NCI-H748 (cell line): Measurements from ENCODE around the gene SRI.
"Not testable (repeated sequence)": the region's sequence is repeated elsewhere in the genome, so short reads cannot be mapped to it uniquely, and the experiment has no call there.

ENCODE experiments used
- DNase-seq: peaks from one replicate; lab custom pipeline; 2025; ENCODE audit not compliant: unreplicated experiment; lab: John Stamatoyannopoulos, UW

Gene SRI

DNA sequence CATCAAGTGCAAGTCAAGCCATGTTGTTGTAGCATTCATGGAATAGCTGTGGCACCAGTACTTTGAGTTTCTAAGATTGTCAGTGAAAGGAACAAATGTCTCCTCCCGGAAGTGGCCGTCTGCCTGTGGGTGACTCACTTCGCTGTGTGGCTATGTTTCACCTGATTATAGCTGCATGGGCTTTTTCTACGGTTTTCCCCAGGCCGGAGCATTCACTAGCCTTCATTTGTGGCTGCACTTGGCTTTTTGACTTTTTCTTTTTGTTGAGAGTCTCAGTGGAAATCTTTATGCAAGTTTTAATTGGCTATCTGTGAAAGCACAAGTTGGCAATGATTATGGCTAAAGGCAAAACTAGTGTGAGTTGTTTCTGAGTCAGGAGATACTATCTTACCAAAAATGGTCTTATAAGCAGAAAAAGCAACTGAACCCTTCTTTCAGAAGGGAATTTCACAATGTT, 35.0 kb downstream of the SRI start:
- DNase-seq = no peak

- no peak for DNase-seq
These were observed 36.8 kb downstream of the SRI start for GRCh38 chr7:88183051-88183450.

DNA sequence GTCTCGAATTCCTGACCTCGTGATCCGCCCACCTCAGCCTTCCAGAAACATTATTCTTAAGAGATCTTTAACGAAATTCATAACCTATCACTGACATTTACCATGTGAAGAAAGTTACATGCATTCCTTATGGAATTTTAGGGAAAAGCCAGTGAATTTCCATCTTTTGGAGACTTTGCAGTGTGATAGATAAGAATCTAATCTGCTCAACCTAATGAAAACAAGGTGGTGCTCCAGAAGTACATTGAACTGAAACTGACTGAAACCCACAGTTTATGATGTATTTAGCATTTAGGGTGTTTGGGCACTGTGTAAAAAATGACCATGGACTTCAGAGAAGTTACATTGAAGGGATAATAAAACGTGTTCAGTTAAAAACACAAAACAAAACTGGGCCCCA, 43.6 kb downstream of the SRI start:
- no peak for DNase-seq

- no peak for DNase-seq
These were observed 47.0 kb downstream of the SRI start for GRCh38 chr7:88172842-88173241.

DNA sequence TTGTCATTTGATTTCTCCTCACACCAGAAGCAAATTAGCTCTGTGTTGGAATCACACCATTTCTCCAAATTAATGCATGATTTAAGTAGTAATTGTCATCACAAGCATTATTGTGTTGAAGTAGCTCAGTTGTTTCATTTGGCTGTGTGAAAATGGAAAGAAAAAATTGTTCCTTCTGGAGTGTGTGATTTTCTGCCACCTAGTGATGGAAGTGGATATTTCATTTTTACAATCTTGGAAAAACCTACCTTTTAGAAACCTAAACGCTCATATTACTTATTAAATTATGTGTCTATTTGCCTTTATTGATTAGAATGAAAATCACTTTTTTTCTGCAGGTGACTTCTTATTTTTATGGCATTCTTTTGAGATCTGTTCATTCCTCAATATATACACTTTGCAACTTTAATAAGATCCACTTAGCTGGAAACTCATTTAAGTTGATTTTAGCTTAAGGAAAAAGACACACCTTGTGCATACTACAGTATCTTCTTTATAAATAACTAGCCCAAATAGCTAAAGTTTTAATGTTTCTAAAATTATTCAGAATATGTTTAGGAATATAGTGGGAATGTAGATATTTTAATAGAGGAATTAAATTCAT, 50.0 kb downstream of the SRI start:
- DNase-seq = peak; percentile 22

GRCh38 chr7:88167721-88168120, 52.1 kb downstream of the SRI start:
- no peak for DNase-seq

DNA sequence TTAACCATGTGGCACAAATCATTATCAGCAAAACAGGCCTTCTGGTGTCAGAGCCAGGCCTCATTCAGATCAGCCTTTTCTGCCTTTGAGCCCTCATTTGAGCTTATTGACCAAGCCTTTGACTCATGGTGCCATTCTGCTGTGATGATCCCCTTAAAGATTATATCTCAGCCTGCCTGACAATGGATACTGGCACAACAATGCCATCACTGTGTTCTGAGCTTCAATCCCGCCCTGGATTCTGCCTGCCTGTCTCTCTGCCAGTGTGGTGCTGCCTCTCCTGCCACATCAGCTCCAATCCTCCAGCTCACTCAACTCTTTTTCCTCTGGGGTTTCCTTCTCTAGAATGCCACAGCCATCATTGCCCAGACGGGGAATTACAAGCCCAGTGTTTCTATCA, 52.6 kb downstream of the SRI start:
- DNase-seq = no peak

DNA sequence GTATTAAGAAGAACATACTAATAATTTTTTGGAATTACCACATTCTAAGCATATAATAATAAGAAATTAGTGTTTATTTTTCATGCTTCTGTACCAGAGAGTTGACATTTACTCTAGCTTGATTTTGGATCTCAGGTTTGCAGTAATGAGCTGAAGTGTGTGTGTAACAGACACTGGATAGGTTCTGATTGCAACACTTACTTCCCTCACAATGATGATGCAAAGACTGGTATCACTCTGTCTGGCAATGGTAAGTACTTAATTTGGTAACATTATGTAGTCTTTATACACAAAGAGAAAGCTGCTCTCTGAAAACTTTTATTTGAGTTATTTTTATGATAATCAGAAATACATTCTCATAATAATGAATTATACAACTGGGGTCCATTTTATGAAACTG, 54.1 kb downstream of the SRI start:
- no peak for DNase-seq

DNA sequence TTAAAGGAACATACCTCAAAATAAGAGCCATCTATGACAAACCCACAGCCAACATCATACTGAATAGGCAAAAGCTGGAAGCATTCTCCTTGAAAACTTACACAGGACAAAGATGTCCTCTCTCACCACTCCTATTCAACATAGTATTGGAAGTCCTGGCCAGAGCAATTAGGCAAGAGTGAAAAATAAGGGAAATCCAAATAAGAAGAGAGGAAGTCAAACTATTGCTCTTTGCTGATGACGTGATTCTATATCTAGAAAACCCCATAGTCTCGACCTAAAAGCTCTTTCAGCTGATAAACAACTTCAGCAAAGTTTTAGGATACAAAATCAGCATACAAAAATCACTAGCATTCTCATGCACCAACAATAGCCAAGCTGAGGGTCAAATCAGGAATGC, 60.1 kb downstream of the SRI start:
- not testable (repeated sequence) for DNase-seq

GRCh38 chr7:88156356-88156755, 63.5 kb downstream of the SRI start:
- DNase-seq = no peak

DNA sequence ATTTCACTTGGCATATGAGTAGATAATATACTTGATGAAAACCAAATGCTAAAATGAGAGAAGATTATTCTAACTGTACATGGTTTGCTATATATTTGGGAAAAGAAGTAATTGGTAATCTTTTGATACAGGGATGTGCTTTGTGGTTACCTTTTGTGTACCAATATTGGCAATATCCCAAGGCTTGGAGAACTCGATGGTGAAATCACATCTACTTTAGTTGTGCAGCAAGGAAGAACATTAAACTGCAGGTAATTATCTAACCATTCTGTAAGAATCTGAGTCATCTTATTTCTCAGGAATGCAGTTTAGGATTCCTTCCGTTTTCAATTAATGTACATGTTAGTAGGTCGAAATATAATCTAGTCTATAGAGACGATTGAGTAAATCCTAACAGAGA, 64.1 kb downstream of the SRI start:
- no peak for DNase-seq
